Activated CD4-positive, alpha-beta memory T cell treated with anti-CD3 and anti-CD28 coated beads for 36 hours (primary cell): Measurements from ENCODE around the gene SRD5A1. TPM values are rescaled to one million over a fixed set of nuclear protein-coding genes. Genes with fewer than 3 reads are reported as not detected.

Experiments
- CTCF ChIA-PET: fragments of 350-600 bp; sonication (Branson Sonifier 250); formaldehyde crosslinking; loops from one replicate; lab custom pipeline; 2021; ENCODE audit warnings: antibody characterized with exemption, inconsistent platforms; lab: Charles Lee
- POLR2A ChIA-PET: fragments of 350-600 bp; sonication (Branson Sonifier 250); formaldehyde crosslinking; loops from one replicate; lab custom pipeline; 2021; ENCODE audit warnings: antibody characterized with exemption; lab: Charles Lee
- DNase-seq: peaks from one replicate; pipeline ENCODE4 v3.0.0-alpha.2; 2020
- H3K27ac Mint-ChIP-seq: one replicate; pipeline ENCODE4 v1.8.0; 2021; ENCODE audit warnings: mixed read lengths
- H3K27me3 Mint-ChIP-seq: one replicate; pipeline ENCODE4 v1.8.0; 2021; ENCODE audit warnings: mixed read lengths
- H3K36me3 Mint-ChIP-seq: one replicate; pipeline ENCODE4 v1.8.0; 2021; ENCODE audit warnings: mixed read lengths
- H3K4me1 Mint-ChIP-seq: one replicate; pipeline ENCODE4 v1.8.0; 2021; ENCODE audit warnings: low read depth, mixed read lengths
- H3K4me3 Mint-ChIP-seq: one replicate; pipeline ENCODE4 v1.8.0; 2021; ENCODE audit warnings: mild to moderate bottlenecking, mixed read lengths
- H3K9me3 Mint-ChIP-seq: one replicate; pipeline ENCODE4 v1.8.0; 2021; ENCODE audit warnings: mixed read lengths
- intact Hi-C: fragments of 100-400 bp; cut with micrococcal nuclease; formaldehyde crosslinking; loops from one replicate; pipeline ENCODE4 v1.15.1; 2023
- total RNA-seq, 2 experiments: library from RNA; stranded (reverse); gene quantifications; one replicate each; pipeline ENCODE4 v1.2.3, GENCODE V29; 2021

The SRD5A1 gene
- total RNA-seq, 2 experiments from 2014 or later, result 9.5 to 11.0 TPM

GRCh38 chr5:6594066-6594465, 39.2 kb upstream of the SRD5A1 start:
- H3K9me3 Mint-ChIP-seq, result no peaks in the 10 kb centered on the region
- no peak for DNase-seq
- intact Hi-C loops, result no loop called here
- H3K27ac Mint-ChIP-seq, result no peak overlapping the region
- H3K27me3 Mint-ChIP-seq, result no peaks in the 10 kb centered on the region
- peaks cover 33% of the 10 kb centered on the region for H3K36me3 Mint-ChIP-seq
- ChIA-PET POLR2A (no interaction called here), CTCF (no interaction called here)
- no peak overlapping the region for H3K4me3 Mint-ChIP-seq
- no peaks in the 10 kb centered on the region for H3K4me1 Mint-ChIP-seq

- Mint-ChIP-seq H3K9me3 (no peaks in the 10 kb centered on the region), H3K27me3 (no peaks in the 10 kb centered on the region), H3K4me3 (no peak overlapping the region), H3K36me3 (peaks cover 37% of the 10 kb centered on the region), H3K4me1 (no peaks in the 10 kb centered on the region), H3K27ac (no peak overlapping the region)
- ChIA-PET POLR2A (no interaction called here), CTCF (no interaction called here)
- no peak for DNase-seq
- intact Hi-C loops, result no loop called here
These were observed 37.8 kb upstream of the SRD5A1 start for GRCh38 chr5:6595405-6595804.

GRCh38 chr5:6596388-6596787, 36.9 kb upstream of the SRD5A1 start:
- H3K9me3 Mint-ChIP-seq, result no peaks in the 10 kb centered on the region
- no peak overlapping the region for H3K27ac Mint-ChIP-seq
- ChIA-PET POLR2A (no interaction called here), CTCF (no interaction called here)
- peaks cover 46% of the 10 kb centered on the region for H3K36me3 Mint-ChIP-seq
- intact Hi-C loops, result no loop called here
- H3K27me3 Mint-ChIP-seq, result no peaks in the 10 kb centered on the region
- no peaks in the 10 kb centered on the region for H3K4me1 Mint-ChIP-seq
- no peak for DNase-seq
- no peak overlapping the region for H3K4me3 Mint-ChIP-seq

DNA sequence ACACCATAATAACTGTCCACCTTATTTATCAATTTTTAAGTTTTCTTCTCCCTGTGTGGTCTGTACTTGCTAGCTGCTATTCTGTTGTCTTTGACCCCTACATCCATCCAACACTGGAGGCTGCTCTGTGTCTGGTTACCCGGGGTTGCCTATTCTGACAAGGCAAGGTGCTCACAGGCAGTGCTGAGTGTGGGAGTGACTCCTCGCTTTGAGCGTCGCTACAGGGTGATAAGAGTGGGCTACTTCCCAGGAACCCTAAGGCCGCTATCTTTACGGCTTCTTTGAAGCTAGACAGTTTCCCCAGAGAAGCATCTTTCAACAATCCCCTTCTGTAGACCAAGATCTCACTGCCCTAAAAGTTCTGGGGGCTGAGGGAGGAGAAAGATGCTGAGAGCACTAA, 35.7 kb upstream of the SRD5A1 start:
- no peaks in the 10 kb centered on the region for H3K4me1 Mint-ChIP-seq
- no peaks in the 10 kb centered on the region for H3K9me3 Mint-ChIP-seq
- no peak for DNase-seq
- H3K27ac Mint-ChIP-seq, result no peak overlapping the region
- CTCF ChIA-PET, result no interaction called here
- no peak overlapping the region for H3K4me3 Mint-ChIP-seq
- H3K27me3 Mint-ChIP-seq, result no peaks in the 10 kb centered on the region
- H3K36me3 Mint-ChIP-seq, result peaks cover 58% of the 10 kb centered on the region
- intact Hi-C loops, result no loop called here
- POLR2A ChIA-PET, result no interaction called here

- ChIA-PET POLR2A (no interaction called here), CTCF (no interaction called here)
- no peaks in the 10 kb centered on the region for H3K9me3 Mint-ChIP-seq
- no peaks in the 10 kb centered on the region for H3K4me1 Mint-ChIP-seq
- H3K36me3 Mint-ChIP-seq, result peaks cover 61% of the 10 kb centered on the region
- DNase-seq, result no peak
- no peak overlapping the region for H3K4me3 Mint-ChIP-seq
- H3K27ac Mint-ChIP-seq, result no peak overlapping the region
- H3K27me3 Mint-ChIP-seq, result no peaks in the 10 kb centered on the region
- intact Hi-C loops, result no loop called here
These were observed 34.8 kb upstream of the SRD5A1 start for GRCh38 chr5:6598351-6598900.

DNA sequence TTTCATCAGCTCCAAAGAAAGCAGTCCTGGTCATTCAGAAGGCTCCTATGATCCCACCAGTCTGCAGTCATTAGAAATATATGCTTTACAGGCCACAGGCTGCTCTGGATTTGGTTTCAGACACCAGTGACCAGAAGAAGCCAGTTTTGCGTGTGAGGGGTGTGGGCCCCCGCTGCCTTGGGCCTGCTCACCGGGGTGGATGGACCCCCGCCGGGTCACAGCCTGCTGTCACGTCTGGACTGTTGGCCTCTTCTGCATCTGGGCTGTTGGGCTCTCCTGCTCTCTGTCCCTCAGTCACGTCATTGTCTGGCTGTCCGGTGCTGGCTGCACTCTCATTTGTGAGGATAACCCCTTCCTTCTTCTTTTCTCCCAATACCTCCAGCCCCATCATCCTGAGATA, 33.5 kb upstream of the SRD5A1 start:
- Mint-ChIP-seq H3K27me3 (no peaks in the 10 kb centered on the region), H3K27ac (no peak overlapping the region), H3K9me3 (no peaks in the 10 kb centered on the region), H3K36me3 (peaks cover 69% of the 10 kb centered on the region), H3K4me3 (no peak overlapping the region), H3K4me1 (no peaks in the 10 kb centered on the region)
- intact Hi-C loops, result no loop called here
- CTCF ChIA-PET, result interaction anchor here (0.7 kb wide), 1 partner anchor 280 kb away, joined by 3 read pairs; no protein-coding TSS in a partner anchor
- POLR2A ChIA-PET, result no interaction called here
- no peak for DNase-seq

DNA sequence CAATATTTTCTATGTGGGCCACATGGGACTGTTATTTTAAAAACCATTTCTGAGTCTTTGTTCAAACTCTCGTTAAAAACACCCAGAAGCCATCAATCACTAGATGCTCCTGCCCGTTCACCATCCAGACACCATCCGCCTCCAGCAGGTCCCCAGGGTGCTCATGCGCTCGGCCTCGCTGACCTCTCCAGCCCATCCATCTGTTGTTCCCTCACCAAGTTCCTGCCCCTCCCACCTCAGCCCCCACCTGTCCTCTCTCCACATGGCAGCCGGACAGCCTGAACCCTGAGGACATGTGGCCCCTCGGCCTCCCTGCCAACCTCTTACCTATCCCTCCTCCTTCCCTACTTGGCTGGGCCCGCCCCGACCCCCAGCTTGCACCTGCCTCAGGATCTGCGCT, 32.0 kb upstream of the SRD5A1 start:
- no peak for DNase-seq
- Mint-ChIP-seq H3K4me3 (no peak overlapping the region), H3K4me1 (no peaks in the 10 kb centered on the region), H3K9me3 (no peaks in the 10 kb centered on the region), H3K27ac (no peak overlapping the region), H3K36me3 (peaks cover 70% of the 10 kb centered on the region), H3K27me3 (no peaks in the 10 kb centered on the region)
- POLR2A ChIA-PET, result no interaction called here
- CTCF ChIA-PET, result no interaction called here
- intact Hi-C loops, result no loop called here

- Mint-ChIP-seq H3K4me3 (no peak overlapping the region), H3K4me1 (no peaks in the 10 kb centered on the region), H3K27me3 (no peaks in the 10 kb centered on the region), H3K27ac (no peak overlapping the region), H3K9me3 (no peaks in the 10 kb centered on the region), H3K36me3 (peaks cover 66% of the 10 kb centered on the region)
- ChIA-PET CTCF (no interaction called here), POLR2A (interaction anchor here (0.6 kb wide), 1 partner anchor 86 kb away, joined by 3 read pairs; no protein-coding TSS in a partner anchor)
- no peak for DNase-seq
- intact Hi-C loops, result no loop called here
These were observed 31.4 kb upstream of the SRD5A1 start for GRCh38 chr5:6601816-6602215.

- Mint-ChIP-seq H3K27ac (no peak overlapping the region), H3K4me3 (no peak overlapping the region), H3K27me3 (no peaks in the 10 kb centered on the region), H3K36me3 (peaks cover 66% of the 10 kb centered on the region), H3K4me1 (no peaks in the 10 kb centered on the region), H3K9me3 (no peaks in the 10 kb centered on the region)
- ChIA-PET CTCF (no interaction called here), POLR2A (no interaction called here)
- DNase-seq, result no peak
- intact Hi-C loops, result no loop called here
These were observed 30.8 kb upstream of the SRD5A1 start for GRCh38 chr5:6602441-6602840.

- no peak overlapping the region for H3K4me3 Mint-ChIP-seq
- peaks cover 65% of the 10 kb centered on the region for H3K36me3 Mint-ChIP-seq
- no peaks in the 10 kb centered on the region for H3K4me1 Mint-ChIP-seq
- ChIA-PET POLR2A (no interaction called here), CTCF (no interaction called here)
- H3K9me3 Mint-ChIP-seq, result no peaks in the 10 kb centered on the region
- intact Hi-C loops, result no loop called here
- DNase-seq, result no peak
- no peak overlapping the region for H3K27ac Mint-ChIP-seq
- no peaks in the 10 kb centered on the region for H3K27me3 Mint-ChIP-seq
These were observed 29.6 kb upstream of the SRD5A1 start for GRCh38 chr5:6603643-6604042.

GRCh38 chr5:6604341-6604740, 28.9 kb upstream of the SRD5A1 start:
- intact Hi-C loops, result no loop called here
- Mint-ChIP-seq H3K9me3 (no peaks in the 10 kb centered on the region), H3K4me1 (no peaks in the 10 kb centered on the region), H3K36me3 (peaks cover 65% of the 10 kb centered on the region), H3K4me3 (no peak overlapping the region), H3K27ac (no peak overlapping the region), H3K27me3 (no peaks in the 10 kb centered on the region)
- no peak for DNase-seq
- CTCF ChIA-PET, result no interaction called here
- POLR2A ChIA-PET, result no interaction called here

GRCh38 chr5:6604946-6605345, 28.3 kb upstream of the SRD5A1 start:
- Mint-ChIP-seq H3K4me1 (no peaks in the 10 kb centered on the region), H3K9me3 (no peaks in the 10 kb centered on the region), H3K27me3 (no peaks in the 10 kb centered on the region), H3K4me3 (no peak overlapping the region), H3K36me3 (peaks cover 71% of the 10 kb centered on the region), H3K27ac (no peak overlapping the region)
- CTCF ChIA-PET, result no interaction called here
- POLR2A ChIA-PET, result no interaction called here
- no peak for DNase-seq
- intact Hi-C loops, result no loop called here

GRCh38 chr5:6606884-6607558, 26.2 kb upstream of the SRD5A1 start:
- H3K27ac Mint-ChIP-seq, result no peak overlapping the region
- ChIA-PET CTCF (no interaction called here), POLR2A (no interaction called here)
- no peaks in the 10 kb centered on the region for H3K27me3 Mint-ChIP-seq
- no peak for DNase-seq
- H3K4me3 Mint-ChIP-seq, result no peak overlapping the region
- intact Hi-C loops, result no loop called here
- peaks cover 64% of the 10 kb centered on the region for H3K36me3 Mint-ChIP-seq
- no peaks in the 10 kb centered on the region for H3K9me3 Mint-ChIP-seq
- H3K4me1 Mint-ChIP-seq, result no peaks in the 10 kb centered on the region
